HEK293 (cell line): ENCODE data around the gene BHLHE23.

ENCODE experiments used
- CTCF ChIA-PET: fragments of 350-600 bp; formaldehyde crosslinking; extraction: SDS; loops from one replicate; lab custom pipeline; 2021; ENCODE audit warnings: antibody characterized with exemption; lab: Yijun Ruan, JAX
- POLR2A ChIA-PET: fragments of 300-600 bp; formaldehyde crosslinking; extraction: SDS; loops from one replicate; lab custom pipeline; 2020; ENCODE audit warnings: antibody characterized with exemption, inconsistent platforms; lab: Yijun Ruan, JAX
- H3K27ac ChIP-seq: fragments of 200-500 bp; sonication (Bioruptor generic); 2 replicates; pipeline ENCODE4 v1.5.1; 2014; ENCODE audit warnings: low read depth, low read length, control low read depth, inconsistent platforms; ENCODE audit errors: extremely low read depth
- H3K36me3 ChIP-seq, 2 experiments: fragments of 200-500 bp in 1 of 2; sonication (Bioruptor generic) in 1 of 2; 1 replicate in 1 of 2; 2 replicates in 1 of 2; pipeline ENCODE4 v1.5.1; 2014 to 2017; ENCODE audit warnings: inconsistent platforms in 2 of 2, low read length in 2 of 2; ENCODE audit not compliant: control insufficient read depth in 2 of 2, insufficient read depth in 1 of 2
- H3K4me1 ChIP-seq: fragments of 200-500 bp; sonication (Bioruptor generic); 2 replicates; pipeline ENCODE4 v1.5.1; 2014; ENCODE audit warnings: mild to moderate bottlenecking, low read length, inconsistent platforms; ENCODE audit not compliant: control insufficient read depth, insufficient read depth
- H3K4me3 ChIP-seq: 2 replicates; pipeline ENCODE4 v1.5.1; 2011; ENCODE audit warnings: low read depth, mild to moderate bottlenecking, control low read depth, low read length, moderate library complexity
- H3K9me3 ChIP-seq: fragments of 200-500 bp; sonication (Bioruptor generic); 2 replicates; pipeline ENCODE4 v1.5.1; 2014; ENCODE audit warnings: low read depth, low read length, inconsistent platforms; ENCODE audit not compliant: control insufficient read depth, insufficient read depth
- GFI1B ChIP-seq: fragments of 450-650 bp; formaldehyde crosslinking; IDR thresholded peaks from 2 replicates; pipeline ENCODE4 v1.5.1; 2016; ENCODE audit warnings: missing biosample characterization, missing genetic modification characterization
- PATZ1 ChIP-seq: fragments of 450-650 bp; formaldehyde crosslinking; IDR thresholded peaks from 2 replicates; pipeline ENCODE4 v1.5.1; 2016; ENCODE audit warnings: missing biosample characterization, missing genetic modification characterization
- SETDB1 ChIP-seq: IDR thresholded peaks from one replicate; pipeline ENCODE4 v1.6.1; 2017; ENCODE audit warnings: mild to moderate bottlenecking, low read length, moderate library complexity, mixed read lengths; ENCODE audit not compliant: insufficient read length
- TSHZ1 ChIP-seq: fragments of 450-650 bp; formaldehyde crosslinking; IDR thresholded peaks from 2 replicates; pipeline ENCODE4 v1.5.1; 2016; ENCODE audit warnings: missing biosample characterization, missing genetic modification characterization, borderline replicate concordance
- ZBTB1 ChIP-seq: fragments of 450-650 bp; formaldehyde crosslinking; IDR thresholded peaks from 2 replicates; pipeline ENCODE4 v1.5.1; 2016; ENCODE audit warnings: missing biosample characterization, missing genetic modification characterization
- ZFP69B ChIP-seq: fragments of 450-650 bp; formaldehyde crosslinking; IDR thresholded peaks from 2 replicates; pipeline ENCODE4 v1.5.1; 2016; ENCODE audit warnings: missing biosample characterization, missing genetic modification characterization
- ZNF140 ChIP-seq: fragments of 450-650 bp; formaldehyde crosslinking; IDR thresholded peaks from 2 replicates; pipeline ENCODE4 v1.5.1; 2016; ENCODE audit warnings: missing biosample characterization, missing genetic modification characterization
- ZNF311 ChIP-seq: fragments of 450-650 bp; formaldehyde crosslinking; IDR thresholded peaks from 2 replicates; pipeline ENCODE4 v1.5.1; 2017; ENCODE audit warnings: missing biosample characterization, missing genetic modification characterization, borderline replicate concordance
- ZNF350 ChIP-seq: fragments of 450-650 bp; formaldehyde crosslinking; IDR thresholded peaks from 2 replicates; pipeline ENCODE4 v1.5.0; 2017; ENCODE audit warnings: missing biosample characterization, mild to moderate bottlenecking, missing genetic modification characterization
- ZNF48 ChIP-seq: fragments of 450-650 bp; formaldehyde crosslinking; IDR thresholded peaks from 2 replicates; pipeline ENCODE4 v1.5.1; 2016; ENCODE audit warnings: missing biosample characterization, missing genetic modification characterization
- ZNF518A ChIP-seq: fragments of 450-650 bp; formaldehyde crosslinking; conservative IDR thresholded peaks from 2 replicates; pipeline ENCODE4 v1.5.1; 2016; ENCODE audit warnings: low read depth, missing biosample characterization, missing genetic modification characterization
- ZNF561 ChIP-seq: fragments of 450-650 bp; IDR thresholded peaks from 2 replicates; pipeline ENCODE4 v1.5.1; 2018; ENCODE audit warnings: missing biosample characterization, missing genetic modification characterization, borderline replicate concordance
- ZNF580 ChIP-seq: fragments of 450-650 bp; formaldehyde crosslinking; IDR thresholded peaks from 2 replicates; pipeline ENCODE4 v1.5.1; 2016; ENCODE audit warnings: missing biosample characterization, missing genetic modification characterization
- ZNF624 ChIP-seq: fragments of 450-650 bp; formaldehyde crosslinking; IDR thresholded peaks from 2 replicates; pipeline ENCODE4 v1.5.1; 2017; ENCODE audit warnings: missing biosample characterization, missing genetic modification characterization
- ZNF629 ChIP-seq: fragments of 450-650 bp; formaldehyde crosslinking; IDR thresholded peaks from 2 replicates; pipeline ENCODE4 v1.5.1; 2017; ENCODE audit warnings: missing biosample characterization, missing genetic modification characterization
- ZNF645 ChIP-seq: fragments of 450-650 bp; formaldehyde crosslinking; IDR thresholded peaks from 2 replicates; pipeline ENCODE4; 2016; ENCODE audit warnings: missing biosample characterization, missing genetic modification characterization
- ZNF670 ChIP-seq: fragments of 450-650 bp; formaldehyde crosslinking; IDR thresholded peaks from 2 replicates; pipeline ENCODE4 v1.5.1; 2016; ENCODE audit warnings: missing biosample characterization, missing genetic modification characterization, low read depth
- ZNF701 ChIP-seq: fragments of 450-650 bp; formaldehyde crosslinking; IDR thresholded peaks from 2 replicates; pipeline ENCODE4 v1.5.1; 2016; ENCODE audit warnings: missing biosample characterization, missing genetic modification characterization
- ZNF704 ChIP-seq: fragments of 450-650 bp; formaldehyde crosslinking; IDR thresholded peaks from 2 replicates; pipeline ENCODE4 v1.5.1; 2016; ENCODE audit warnings: missing biosample characterization, missing genetic modification characterization
- ZNF76 ChIP-seq: fragments of 450-650 bp; formaldehyde crosslinking; IDR thresholded peaks from 2 replicates; pipeline ENCODE4; 2016; ENCODE audit warnings: low read depth, missing biosample characterization, missing genetic modification characterization, borderline replicate concordance
- ZNF785 ChIP-seq: fragments of 450-650 bp; formaldehyde crosslinking; IDR thresholded peaks from 2 replicates; pipeline ENCODE4 v1.5.1; 2016; ENCODE audit warnings: missing biosample characterization, missing genetic modification characterization

BHLHE23 gene

GRCh38 chr20:63041776-63042175 lies 35.0 kb upstream of the BHLHE23 start:
- ChIA-PET CTCF (no interaction called here), POLR2A (no interaction called here)
- TF ChIP-seq ZNF518A (tag by site-specific recombination) = no peak
- TF ChIP-seq ZNF785 (tag by site-specific recombination) = no peak
- no peak for TF ChIP-seq ZNF624 (tag by site-specific recombination)
- no peak for TF ChIP-seq ZBTB1 (tag by site-specific recombination)
- no peak for TF ChIP-seq TSHZ1
- no peak for TF ChIP-seq ZNF350 (tag by site-specific recombination)
- TF ChIP-seq ZNF48 (tag by site-specific recombination) = no peak
- Histone ChIP-seq H3K4me1 (no peaks in the 10 kb centered on the region), H3K27ac (no peak overlapping the region), H3K4me3 (no peak overlapping the region), H3K36me3 (no peaks in the 10 kb centered on the region), H3K9me3 (no peaks in the 10 kb centered on the region)

- no peak overlapping the region for H3K4me3 ChIP-seq
- no peaks in the 10 kb centered on the region for H3K9me3 ChIP-seq
- no peaks in the 10 kb centered on the region for H3K36me3 ChIP-seq
- CTCF ChIA-PET = no interaction called here
- POLR2A ChIA-PET = no interaction called here
- no peak overlapping the region for H3K27ac ChIP-seq
- H3K4me1 ChIP-seq = no peaks in the 10 kb centered on the region
- TF ChIP-seq ZNF629 = no peak
- TF ChIP-seq GFI1B (tag by site-specific recombination) = no peak
- TF ChIP-seq ZNF561 (tag by site-specific recombination) = no peak
- no peak for TF ChIP-seq ZNF311 (tag by site-specific recombination)
- TF ChIP-seq ZNF704 = no peak
- no peak for TF ChIP-seq ZNF701 (tag by site-specific recombination)
- no peak for TF ChIP-seq ZFP69B
- no peak for TF ChIP-seq ZNF580
- TF ChIP-seq ZNF140 = peak; percentile 70; the same call in 1 of the 2 replicates
- no peak for TF ChIP-seq ZNF76 (tag by site-specific recombination)
- no peak for TF ChIP-seq ZNF670 (tag by site-specific recombination)
- TF ChIP-seq ZBTB1 (tag by site-specific recombination) = no peak
- no peak for TF ChIP-seq ZNF645
- no peak for TF ChIP-seq PATZ1 (tag by site-specific recombination)
- peak; percentile 42 for TF ChIP-seq SETDB1
Measured at GRCh38 chr20:63037669-63038268, 31.0 kb upstream of the BHLHE23 start.
